Progenitor cell of endocrine pancreas (in vitro differentiated cells): Measurements from ENCODE around the gene CMPK1. TPM values are rescaled to one million over a fixed set of nuclear protein-coding genes. Genes with fewer than 3 reads are reported as not detected.

Experiments
- DNase-seq: peaks from one replicate; pipeline ENCODE4 v3.0.0; 2021; ENCODE audit warnings: low spot score; ENCODE audit not compliant: unreplicated experiment
- H3K27ac Mint-ChIP-seq: 2 replicates; pipeline ENCODE4 v1.8.0; 2021; ENCODE audit warnings: mild to moderate bottlenecking, moderate library complexity, mixed read lengths
- H3K27me3 Mint-ChIP-seq: 2 replicates; pipeline ENCODE4 v1.8.0; 2021; ENCODE audit warnings: mixed read lengths
- H3K36me3 Mint-ChIP-seq: 2 replicates; pipeline ENCODE4 v1.8.0; 2022; ENCODE audit warnings: mixed read lengths; ENCODE audit not compliant: insufficient read depth
- H3K4me1 Mint-ChIP-seq: 2 replicates; pipeline ENCODE4 v1.8.0; 2021; ENCODE audit warnings: low read depth, mixed read lengths
- H3K4me3 Mint-ChIP-seq: 2 replicates; pipeline ENCODE4 v1.8.0; 2021; ENCODE audit warnings: low read depth, mild to moderate bottlenecking, moderate library complexity, mixed read lengths
- H3K9me3 Mint-ChIP-seq: 2 replicates; pipeline ENCODE4 v1.8.0; 2021; ENCODE audit warnings: low read depth, mixed read lengths
- total RNA-seq: library from RNA; stranded (reverse); gene quantifications from 2 replicates; pipeline ENCODE4 v1.2.1, GENCODE V29; 2021
- TF ChIP-seq, protein P1 (sequence below): fragments of 200-600 bp; sonication (generic); IDR thresholded peaks from one replicate; pipeline ENCODE4 v1.5.0; 2021; ENCODE audit warnings: antibody characterized with exemption, mild to moderate bottlenecking; ENCODE audit not compliant: unreplicated experiment

The CMPK1 gene
- total RNA-seq, 1 donor from 2014 or later, result 53.1 TPM

DNA sequence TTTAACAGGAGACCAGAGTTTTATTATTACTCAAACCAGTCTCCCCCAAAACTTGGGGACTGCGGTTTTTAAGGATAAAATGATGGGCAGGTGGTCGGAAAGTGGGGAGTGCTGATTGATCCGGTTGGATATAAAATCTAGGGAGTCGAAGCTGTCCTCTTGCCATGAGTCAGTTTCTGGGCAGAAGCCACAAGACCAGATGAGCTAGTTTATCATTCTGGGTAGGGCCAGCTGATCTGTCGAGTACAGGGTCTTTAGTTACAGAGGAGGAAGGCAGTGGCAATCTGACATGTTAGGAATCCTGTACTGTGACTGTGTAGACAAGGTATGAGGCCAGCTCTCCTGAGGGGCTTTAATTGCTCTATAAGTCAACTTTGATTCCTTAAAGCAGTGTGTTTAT is 59.6 kb downstream of the CMPK1 start:
- H3K4me3 Mint-ChIP-seq, result no peak overlapping the region
- H3K9me3 Mint-ChIP-seq, result no peaks in the 10 kb centered on the region
- no peaks in the 10 kb centered on the region for H3K36me3 Mint-ChIP-seq
- no peak overlapping the region for H3K27ac Mint-ChIP-seq
- peaks cover 17% of the 10 kb centered on the region for H3K4me1 Mint-ChIP-seq
- DNase-seq, result no peak
- TF ChIP-seq, protein P1, sequence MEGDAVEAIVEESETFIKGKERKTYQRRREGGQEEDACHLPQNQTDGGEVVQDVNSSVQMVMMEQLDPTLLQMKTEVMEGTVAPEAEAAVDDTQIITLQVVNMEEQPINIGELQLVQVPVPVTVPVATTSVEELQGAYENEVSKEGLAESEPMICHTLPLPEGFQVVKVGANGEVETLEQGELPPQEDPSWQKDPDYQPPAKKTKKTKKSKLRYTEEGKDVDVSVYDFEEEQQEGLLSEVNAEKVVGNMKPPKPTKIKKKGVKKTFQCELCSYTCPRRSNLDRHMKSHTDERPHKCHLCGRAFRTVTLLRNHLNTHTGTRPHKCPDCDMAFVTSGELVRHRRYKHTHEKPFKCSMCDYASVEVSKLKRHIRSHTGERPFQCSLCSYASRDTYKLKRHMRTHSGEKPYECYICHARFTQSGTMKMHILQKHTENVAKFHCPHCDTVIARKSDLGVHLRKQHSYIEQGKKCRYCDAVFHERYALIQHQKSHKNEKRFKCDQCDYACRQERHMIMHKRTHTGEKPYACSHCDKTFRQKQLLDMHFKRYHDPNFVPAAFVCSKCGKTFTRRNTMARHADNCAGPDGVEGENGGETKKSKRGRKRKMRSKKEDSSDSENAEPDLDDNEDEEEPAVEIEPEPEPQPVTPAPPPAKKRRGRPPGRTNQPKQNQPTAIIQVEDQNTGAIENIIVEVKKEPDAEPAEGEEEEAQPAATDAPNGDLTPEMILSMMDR, result no peak
- peaks cover 33% of the 10 kb centered on the region for H3K27me3 Mint-ChIP-seq

DNA sequence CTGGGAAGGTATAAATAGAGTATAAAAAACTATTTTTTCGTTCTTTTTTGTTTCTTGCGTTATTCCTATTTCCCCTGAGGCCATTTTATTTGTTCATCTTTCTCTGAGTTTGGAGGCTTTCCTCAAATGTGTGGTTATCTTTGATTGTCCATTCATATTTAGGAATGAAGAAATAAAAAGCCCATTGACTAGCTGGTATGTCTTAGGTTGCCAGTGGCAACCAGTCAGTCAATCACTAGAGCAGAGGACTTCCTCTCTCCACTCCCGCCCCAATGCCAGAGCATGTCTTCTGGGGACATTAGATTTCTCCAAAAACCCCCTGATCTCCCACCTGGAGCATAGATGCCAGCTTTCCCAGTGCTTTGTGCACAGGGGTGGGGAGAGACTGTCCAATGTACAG is 61.8 kb downstream of the CMPK1 start:
- no peak overlapping the region for H3K4me3 Mint-ChIP-seq
- no peaks in the 10 kb centered on the region for H3K9me3 Mint-ChIP-seq
- no peak overlapping the region for H3K27ac Mint-ChIP-seq
- TF ChIP-seq, protein P1, result no peak
- DNase-seq, result no peak
- H3K36me3 Mint-ChIP-seq, result no peaks in the 10 kb centered on the region
- H3K4me1 Mint-ChIP-seq, result peaks cover 8% of the 10 kb centered on the region
- H3K27me3 Mint-ChIP-seq, result peaks cover 40% of the 10 kb centered on the region

DNA sequence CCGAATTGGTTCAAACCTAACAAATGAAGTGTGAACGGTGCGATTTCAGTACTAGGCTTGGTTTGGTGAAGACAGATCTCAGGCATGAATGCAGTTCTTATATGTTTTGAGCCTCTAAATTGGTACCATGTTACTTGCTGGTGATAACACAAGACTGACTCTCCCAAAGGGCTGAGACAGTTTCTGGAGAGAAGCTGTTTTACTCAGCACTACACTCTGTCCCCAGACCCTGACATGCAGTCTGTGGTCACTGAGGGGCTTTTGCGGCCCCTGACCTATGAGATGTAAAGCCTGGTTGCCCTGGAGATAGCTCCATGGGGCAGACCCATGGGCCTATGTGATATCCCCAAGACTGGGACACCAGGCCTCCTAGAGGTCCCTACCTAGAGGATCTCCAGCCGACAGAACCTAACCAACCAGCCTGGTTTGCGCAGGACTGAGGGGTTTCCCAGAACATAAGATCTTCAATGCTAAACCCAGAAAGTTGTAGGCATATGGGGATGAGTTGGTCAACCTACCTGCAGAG is 63.1 kb downstream of the CMPK1 start:
- TF ChIP-seq, protein P1, result no peak
- no peak for DNase-seq
- Mint-ChIP-seq H3K4me1 (no peaks in the 10 kb centered on the region), H3K36me3 (no peaks in the 10 kb centered on the region), H3K4me3 (no peak overlapping the region), H3K27me3 (peaks cover 53% of the 10 kb centered on the region), H3K27ac (no peak overlapping the region), H3K9me3 (no peaks in the 10 kb centered on the region)

DNA sequence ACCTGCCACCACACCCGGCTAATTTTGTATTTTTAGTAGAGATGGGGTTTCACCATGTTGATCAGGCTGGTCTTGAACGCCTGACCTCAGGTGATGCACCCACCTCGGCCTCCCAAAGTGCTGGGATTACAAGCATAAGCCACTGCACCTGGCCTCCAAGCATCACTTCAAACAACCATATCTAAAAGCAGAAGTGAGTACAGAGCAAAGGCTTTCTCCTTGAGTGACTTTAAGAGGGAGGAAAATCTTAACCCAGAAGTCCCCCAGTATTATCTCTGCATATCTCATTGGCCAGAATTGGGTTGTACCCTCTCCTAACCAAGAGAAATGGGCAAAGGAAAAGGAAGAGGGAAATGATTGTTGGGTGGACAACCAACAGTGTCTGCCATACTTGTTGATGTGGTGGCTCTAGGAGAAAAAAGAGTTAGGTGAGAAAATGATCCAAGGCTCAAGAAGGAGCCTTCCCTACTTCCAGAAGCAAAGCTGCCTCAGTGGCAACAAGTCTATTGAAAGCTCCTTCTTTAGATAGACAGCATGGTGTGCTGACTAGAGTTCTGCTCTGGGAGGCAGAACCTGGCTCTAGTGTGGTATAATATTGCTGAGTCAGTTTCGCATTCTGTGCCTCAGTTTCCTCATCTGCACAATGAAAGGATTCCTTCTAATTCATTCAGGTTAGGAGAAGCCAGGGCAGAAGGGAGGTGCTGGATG is 65.7 kb downstream of the CMPK1 start:
- no peaks in the 10 kb centered on the region for H3K9me3 Mint-ChIP-seq
- H3K27ac Mint-ChIP-seq, result no peak overlapping the region
- H3K4me1 Mint-ChIP-seq, result peaks cover 4% of the 10 kb centered on the region
- H3K4me3 Mint-ChIP-seq, result no peak overlapping the region
- TF ChIP-seq, protein P1, result no peak
- DNase-seq, result no peak
- no peaks in the 10 kb centered on the region for H3K36me3 Mint-ChIP-seq
- H3K27me3 Mint-ChIP-seq, result peaks cover 55% of the 10 kb centered on the region

DNA sequence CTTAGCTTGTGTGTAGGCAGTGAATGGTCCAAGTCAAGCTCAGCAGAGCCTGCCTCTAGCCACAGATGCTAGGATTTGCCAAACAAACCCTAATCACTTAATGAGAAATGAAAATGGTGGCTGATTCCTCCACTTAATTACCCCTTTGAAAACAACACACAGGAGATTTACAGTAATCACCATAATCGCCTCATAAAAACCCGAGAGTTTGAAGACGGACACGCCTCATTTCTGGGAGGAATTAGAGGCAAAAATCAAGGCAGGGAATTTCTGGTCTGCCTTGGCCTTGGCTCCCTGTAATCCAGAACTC is 66.2 kb downstream of the CMPK1 start:
- TF ChIP-seq, protein P1, result no peak
- Mint-ChIP-seq H3K27me3 (peaks cover 52% of the 10 kb centered on the region), H3K36me3 (no peaks in the 10 kb centered on the region), H3K4me3 (no peak overlapping the region), H3K9me3 (no peaks in the 10 kb centered on the region), H3K4me1 (peaks cover 4% of the 10 kb centered on the region), H3K27ac (no peak overlapping the region)
- no peak for DNase-seq
